CD4-positive, CD25-positive, alpha-beta regulatory T cell (primary cell): ENCODE measurements around the gene RPP38. TPM values are rescaled to one million over a fixed set of nuclear protein-coding genes. Genes with fewer than 3 reads are reported as not detected.

Source experiments
- ATAC-seq, 2 donors: fragments of 150-1000 bp; cut with Tn5 transposase; one replicate each; pipeline ENCODE4 v1.10.0; 2021; ENCODE audit warnings: low read depth in 2 of 2, moderate number of reproducible peaks in 2 of 2, moderate library complexity in 1 of 2
- DNase-seq, 3 donors: peaks; one replicate each; pipeline versions ENCODE4 v3.0.0 to v3.0.0-alpha.2; 2012 to 2022; ENCODE audit warnings: mixed read lengths in 1 of 3
- H3K27ac ChIP-seq: one replicate; pipeline ENCODE4 v1.7.0; 2013; ENCODE audit warnings: mild to moderate bottlenecking, low read length; ENCODE audit not compliant: insufficient read depth, poor library complexity, severe bottlenecking
- H3K27me3 ChIP-seq: one replicate; pipeline ENCODE4 v1.7.0; 2013; ENCODE audit warnings: low read length; ENCODE audit not compliant: control insufficient read depth, insufficient read depth
- H3K36me3 ChIP-seq: one replicate; pipeline ENCODE4 v1.7.0; 2013; ENCODE audit warnings: mild to moderate bottlenecking, low read length, moderate library complexity; ENCODE audit not compliant: control insufficient read depth, insufficient read depth
- H3K4me1 ChIP-seq: 2 replicates; pipeline ENCODE4 v1.7.0; 2013; ENCODE audit warnings: mild to moderate bottlenecking, low read length; ENCODE audit not compliant: insufficient read depth, control insufficient read depth, poor library complexity, severe bottlenecking
- H3K4me3 ChIP-seq: one replicate; pipeline ENCODE4 v1.7.0; 2013; ENCODE audit warnings: low read depth, mild to moderate bottlenecking, low read length, moderate library complexity
- H3K9me3 ChIP-seq, 2 experiments: 1 replicate in 1 of 2; 2 replicates in 1 of 2; pipeline ENCODE4 v1.7.0; 2013; ENCODE audit warnings: low read length in 2 of 2, mild to moderate bottlenecking in 1 of 2, moderate library complexity in 1 of 2; ENCODE audit not compliant: control insufficient read depth in 2 of 2
- H3K27ac Mint-ChIP-seq, 3 donors: one replicate each; pipeline ENCODE4 v1.8.0; 2020 to 2022; ENCODE audit warnings: mild to moderate bottlenecking in 3 of 3, mixed read lengths in 3 of 3, moderate library complexity in 2 of 3
- H3K27me3 Mint-ChIP-seq: one replicate; pipeline ENCODE4 v1.8.0; 2022; ENCODE audit warnings: mild to moderate bottlenecking, mixed read lengths
- H3K36me3 Mint-ChIP-seq: one replicate; pipeline ENCODE4 v1.8.0; 2020; ENCODE audit warnings: mixed read lengths
- H3K4me1 Mint-ChIP-seq, 4 donors: one replicate each; pipeline ENCODE4 v1.8.0; 2020 to 2022; ENCODE audit warnings: mixed read lengths in 4 of 4, mild to moderate bottlenecking in 1 of 4
- H3K4me3 Mint-ChIP-seq, 4 donors: one replicate each; pipeline ENCODE4 v1.8.0; 2020 to 2022; ENCODE audit warnings: mild to moderate bottlenecking in 4 of 4, mixed read lengths in 4 of 4, moderate library complexity in 3 of 4
- H3K9me3 Mint-ChIP-seq, 7 donors: one replicate each; pipeline ENCODE4 v1.8.0; 2020 to 2022; ENCODE audit warnings: mixed read lengths in 7 of 7, mild to moderate bottlenecking in 3 of 7, moderate library complexity in 2 of 7
- polyA plus RNA-seq, 4 donors: library from polyadenylated mRNA; unstranded; fragments of 300-500 nt; fragmentation: Illumina TruSeq; gene quantifications; one replicate each; pipeline ENCODE4 v1.2.3, GENCODE V29; 2021
- total RNA-seq: library from RNA; stranded (reverse); gene quantifications from one replicate; pipeline ENCODE4 v1.2.3, GENCODE V29; 2022

Gene RPP38
- total and polyA plus RNA-seq, 5 donors from 2014 or later = 9.3 to 38.7 (median 22.2) TPM

- no peaks in the 10 kb centered on the region for H3K9me3 ChIP-seq
- no peak within 1 kb of the TSS for H3K27ac ChIP-seq
- H3K4me1 ChIP-seq = peaks cover 11% of the 10 kb centered on the region
- no peaks in the 10 kb centered on the region for H3K27me3 ChIP-seq
- H3K36me3 ChIP-seq = no peaks in the 10 kb centered on the region
- peak within 1 kb of the TSS; percentile 29 for H3K4me3 ChIP-seq
- ATAC-seq (peak; percentile 99), DNase-seq (peak; percentile 71 to 91 (median 81))
- peaks cover 0 to 6% (median 0%) of the 10 kb centered on the region in 4 donors for H3K4me1 Mint-ChIP-seq
- H3K9me3 Mint-ChIP-seq = peaks cover 0 to 1% (median 0%) of the 10 kb centered on the region in 7 donors
- H3K27me3 Mint-ChIP-seq = peaks cover 7% of the 10 kb centered on the region
- no peaks in the 10 kb centered on the region for H3K36me3 Mint-ChIP-seq
- peak within 1 kb of the TSS; percentile 74 to 88 (median 82) for H3K4me3 Mint-ChIP-seq
- H3K27ac Mint-ChIP-seq = no peak within 1 kb of the TSS
Measured at GRCh38 chr10:15088428-15089261, 8.5 kb upstream of the RPP38 start, which contains the start of gene ACBD7. Gene ACBD7, minus strand, starts transcription at chr10:15088776. Its CDS starts 48 bp downstream, at chr10:15088728.

- H3K27me3 Mint-ChIP-seq = peaks cover 3% of the 10 kb centered on the region
- peaks cover 0 to 3% (median 1%) of the 10 kb centered on the region in 4 donors for H3K4me1 Mint-ChIP-seq
- H3K27ac ChIP-seq = no peak overlapping the region
- no peaks in the 10 kb centered on the region for H3K9me3 ChIP-seq
- peak overlapping the region in 1 of 3 donors; percentile 83 for H3K27ac Mint-ChIP-seq
- H3K36me3 Mint-ChIP-seq = no peaks in the 10 kb centered on the region
- no peak overlapping the region for H3K4me3 ChIP-seq
- DNase-seq (no peak), ATAC-seq (no peak)
- H3K4me3 Mint-ChIP-seq = no peak overlapping the region
- H3K27me3 ChIP-seq = no peaks in the 10 kb centered on the region
- peaks cover 11% of the 10 kb centered on the region for H3K4me1 ChIP-seq
- H3K9me3 Mint-ChIP-seq = no peaks in the 10 kb centered on the region
- H3K36me3 ChIP-seq = no peaks in the 10 kb centered on the region
Measured at GRCh38 chr10:15091418-15091817, 5.7 kb upstream of the RPP38 start.

GRCh38 chr10:15092855-15093408 lies 4.2 kb upstream of the RPP38 start:
- no peaks in the 10 kb centered on the region for H3K27me3 ChIP-seq
- H3K36me3 ChIP-seq = no peaks in the 10 kb centered on the region
- ATAC-seq (no peak), DNase-seq (no peak)
- Mint-ChIP-seq H3K4me1 (peaks cover 0 to 13% (median 8%) of the 10 kb centered on the region in 4 donors), H3K27me3 (no peaks in the 10 kb centered on the region), H3K27ac (no peak overlapping the region), H3K36me3 (no peaks in the 10 kb centered on the region), H3K4me3 (no peak overlapping the region), H3K9me3 (no peaks in the 10 kb centered on the region)
- peaks cover 17% of the 10 kb centered on the region for H3K4me1 ChIP-seq
- no peaks in the 10 kb centered on the region for H3K9me3 ChIP-seq
- H3K4me3 ChIP-seq = no peak overlapping the region
- no peak overlapping the region for H3K27ac ChIP-seq

DNA sequence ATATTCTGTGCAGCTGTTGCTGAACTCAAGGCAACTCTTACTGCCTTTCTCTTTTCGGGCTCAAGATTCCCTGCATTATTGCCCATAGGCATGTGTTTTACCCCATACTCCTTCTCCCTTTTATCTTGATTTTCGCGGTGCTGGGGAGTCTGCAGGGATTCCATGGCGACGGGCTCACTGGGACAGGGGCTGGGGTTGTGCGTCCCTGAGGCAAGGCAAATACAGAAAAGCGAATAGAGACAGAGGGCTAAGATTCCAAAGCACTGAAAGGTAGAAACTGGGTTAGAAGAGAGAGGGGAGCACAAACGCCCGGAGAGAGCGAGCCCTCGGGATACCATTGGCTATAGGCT lies 519 bp upstream of the RPP38 start:
- Mint-ChIP-seq H3K9me3 (no peaks in the 10 kb centered on the region), H3K4me3 (peak overlapping the region; percentile 95 to 97 (median 95)), H3K4me1 (peaks cover 0 to 37% (median 26%) of the 10 kb centered on the region in 4 donors), H3K27me3 (no peaks in the 10 kb centered on the region), H3K27ac (peak overlapping the region; percentile 97 to 99 (median 98)), H3K36me3 (no peaks in the 10 kb centered on the region)
- Histone ChIP-seq H3K4me3 (peak overlapping the region; percentile 91), H3K36me3 (peaks cover 6% of the 10 kb centered on the region), H3K27me3 (no peaks in the 10 kb centered on the region), H3K4me1 (peaks cover 30% of the 10 kb centered on the region), H3K9me3 (no peaks in the 10 kb centered on the region), H3K27ac (peak overlapping the region; percentile 96)
- no peak for DNase-seq
- ATAC-seq = peak in 1 of 2 donors; percentile 8

DNA sequence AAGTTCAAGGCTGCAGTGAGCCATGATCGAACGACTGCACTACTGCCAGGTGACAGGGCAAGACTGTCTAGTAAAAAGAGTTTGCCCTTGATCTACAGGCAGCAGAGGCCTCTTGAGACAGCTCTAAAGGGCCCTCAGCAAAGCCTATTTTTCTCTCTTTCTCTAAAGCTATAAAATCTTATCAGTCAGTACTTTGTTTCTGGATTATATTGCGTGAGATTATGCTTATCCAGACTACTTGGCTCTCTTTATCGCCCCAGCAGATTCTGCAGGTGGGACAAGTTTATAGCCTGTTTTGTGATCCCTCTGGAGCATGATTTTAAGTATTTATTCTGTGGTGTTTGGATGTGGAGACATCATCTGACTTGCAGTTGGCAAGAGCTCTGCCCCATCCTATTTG lies 2.7 kb downstream of the RPP38 start:
- peaks cover 30% of the 10 kb centered on the region for H3K4me1 ChIP-seq
- H3K9me3 ChIP-seq = no peaks in the 10 kb centered on the region
- Mint-ChIP-seq H3K4me3 (peak overlapping the region in 2 of 4 donors; percentile 49 to 56), H3K27me3 (no peaks in the 10 kb centered on the region), H3K36me3 (peaks cover 11% of the 10 kb centered on the region), H3K4me1 (peaks cover 0 to 40% (median 31%) of the 10 kb centered on the region in 4 donors), H3K9me3 (no peaks in the 10 kb centered on the region), H3K27ac (peak overlapping the region; percentile 73 to 75 (median 74))
- ATAC-seq (no peak), DNase-seq (no peak)
- H3K27me3 ChIP-seq = no peaks in the 10 kb centered on the region
- H3K36me3 ChIP-seq = peaks cover 35% of the 10 kb centered on the region
- no peak overlapping the region for H3K4me3 ChIP-seq
- H3K27ac ChIP-seq = peak overlapping the region; percentile 44

GRCh38 chr10:15103513-15103912 lies 6.4 kb downstream of the RPP38 start:
- Mint-ChIP-seq H3K27me3 (no peaks in the 10 kb centered on the region), H3K4me3 (peak overlapping the region in 1 of 4 donors; percentile 71), H3K27ac (no peak overlapping the region), H3K9me3 (no peaks in the 10 kb centered on the region), H3K4me1 (peaks cover 6 to 34% (median 26%) of the 10 kb centered on the region in 4 donors), H3K36me3 (peaks cover 24% of the 10 kb centered on the region)
- H3K27ac ChIP-seq = no peak overlapping the region
- ATAC-seq (no peak), DNase-seq (no peak)
- peaks cover 17% of the 10 kb centered on the region for H3K4me1 ChIP-seq
- H3K27me3 ChIP-seq = no peaks in the 10 kb centered on the region
- no peak overlapping the region for H3K4me3 ChIP-seq
- H3K36me3 ChIP-seq = peaks cover 53% of the 10 kb centered on the region
- H3K9me3 ChIP-seq = no peaks in the 10 kb centered on the region

DNA sequence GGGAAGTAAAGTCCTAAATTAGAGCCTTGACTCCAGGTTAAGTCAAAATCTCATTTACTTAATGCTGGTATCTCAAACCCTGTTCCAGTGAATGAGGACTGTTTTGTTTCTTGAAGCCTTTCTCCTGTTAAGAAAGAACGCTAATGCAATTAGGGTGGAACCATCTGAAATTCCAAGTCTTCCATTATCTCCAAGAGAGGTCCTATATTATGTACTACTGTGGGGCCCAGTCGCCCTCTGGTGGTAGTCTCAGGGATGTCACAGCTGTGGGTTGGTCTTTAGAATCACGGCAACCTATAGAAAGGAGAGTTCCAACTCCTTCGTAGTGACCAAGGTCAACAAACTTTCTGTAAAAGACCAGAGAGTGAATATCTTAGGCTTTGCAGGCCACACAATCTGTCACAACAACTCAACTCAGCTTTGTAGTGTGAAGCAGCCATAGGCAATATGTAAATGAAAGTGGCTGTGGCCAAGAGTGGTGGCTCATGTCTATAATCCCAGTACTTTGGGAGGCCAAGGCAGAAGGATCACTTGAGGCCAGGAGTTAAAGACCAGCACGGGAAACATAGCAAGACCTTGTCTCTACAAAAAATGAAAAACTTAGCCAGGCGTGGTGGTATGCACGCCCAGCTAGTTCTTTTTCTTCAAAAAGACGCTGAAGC lies 9.3 kb downstream of the RPP38 start:
- H3K9me3 Mint-ChIP-seq = no peaks in the 10 kb centered on the region
- H3K27me3 Mint-ChIP-seq = no peaks in the 10 kb centered on the region
- no peaks in the 10 kb centered on the region for H3K4me1 ChIP-seq
- peak overlapping the region; percentile 1 to 77 (median 59) for H3K27ac Mint-ChIP-seq
- H3K36me3 Mint-ChIP-seq = peaks cover 31% of the 10 kb centered on the region
- H3K4me3 Mint-ChIP-seq = peak overlapping the region in 1 of 4 donors; percentile 11
- H3K4me3 ChIP-seq = no peak overlapping the region
- peaks cover 65% of the 10 kb centered on the region for H3K36me3 ChIP-seq
- ATAC-seq (peak; percentile 80 to 88), DNase-seq (peak; percentile 51 to 67 (median 63))
- H3K9me3 ChIP-seq = no peaks in the 10 kb centered on the region
- no peaks in the 10 kb centered on the region for H3K27me3 ChIP-seq
- H3K4me1 Mint-ChIP-seq = peaks cover 6 to 22% (median 10%) of the 10 kb centered on the region in 4 donors
- H3K27ac ChIP-seq = no peak overlapping the region
